NCI-H748 (cell line): Measurements from ENCODE around the gene HSPBP1.

Experiments
- DNase-seq: peaks from one replicate; lab custom pipeline; 2025; ENCODE audit not compliant: unreplicated experiment; lab: John Stamatoyannopoulos, UW

Gene HSPBP1

DNA sequence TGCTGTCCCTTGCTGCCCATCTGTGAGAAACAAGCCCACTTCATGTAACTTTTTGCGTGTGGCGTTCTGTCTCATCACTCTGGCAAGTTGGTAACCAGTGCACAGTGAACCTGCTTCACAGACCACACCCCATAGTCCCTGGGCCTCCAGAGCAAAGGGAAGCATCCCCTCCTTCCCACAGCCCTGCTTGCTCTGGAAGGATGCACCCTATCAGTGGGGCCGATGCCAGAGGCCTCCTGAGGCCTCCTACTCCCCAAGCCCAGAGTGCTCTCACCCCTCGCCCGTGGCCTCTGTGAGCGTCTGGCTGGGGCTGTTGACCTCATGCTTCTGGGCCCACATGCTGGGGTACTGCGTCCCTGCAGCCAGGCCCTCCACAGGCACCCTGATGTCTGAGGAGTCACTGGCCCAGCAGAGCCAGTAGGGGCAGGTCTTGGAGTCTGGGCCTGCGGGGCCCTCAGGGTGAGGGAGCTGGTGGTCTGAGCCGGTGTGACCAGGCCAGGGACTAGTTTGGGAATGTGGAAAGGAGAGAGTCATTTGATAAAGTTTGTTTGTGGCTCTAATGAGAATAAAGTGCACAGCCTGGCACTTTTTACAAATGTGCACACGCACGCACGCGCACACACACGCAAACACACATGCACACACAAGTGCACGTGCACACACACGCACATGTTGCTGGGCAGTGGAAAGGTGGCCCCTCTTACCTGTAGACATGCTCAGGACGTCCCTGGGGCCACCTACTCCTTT, 56.4 kb downstream of the HSPBP1 start:
- no peak for DNase-seq

DNA sequence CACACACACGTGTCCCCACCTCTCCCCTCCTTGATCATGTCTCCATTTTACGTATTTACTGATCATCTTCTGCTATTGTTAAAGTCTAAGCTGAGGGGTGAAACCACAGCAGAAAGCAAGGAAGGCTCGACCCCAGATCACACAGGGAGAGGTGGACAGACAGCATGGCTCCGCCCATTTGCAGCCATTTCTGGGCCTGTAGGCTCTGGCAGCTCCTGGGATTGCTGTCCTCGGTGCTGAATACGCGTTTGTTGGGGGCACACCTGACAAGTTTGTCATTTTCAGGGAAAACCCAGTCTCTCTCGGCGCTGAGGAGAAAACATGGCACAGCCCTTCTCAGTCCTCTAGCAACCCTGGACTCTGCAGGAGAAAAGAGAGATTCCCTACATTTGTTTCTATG, 59.4 kb downstream of the HSPBP1 start:
- no peak for DNase-seq

DNA sequence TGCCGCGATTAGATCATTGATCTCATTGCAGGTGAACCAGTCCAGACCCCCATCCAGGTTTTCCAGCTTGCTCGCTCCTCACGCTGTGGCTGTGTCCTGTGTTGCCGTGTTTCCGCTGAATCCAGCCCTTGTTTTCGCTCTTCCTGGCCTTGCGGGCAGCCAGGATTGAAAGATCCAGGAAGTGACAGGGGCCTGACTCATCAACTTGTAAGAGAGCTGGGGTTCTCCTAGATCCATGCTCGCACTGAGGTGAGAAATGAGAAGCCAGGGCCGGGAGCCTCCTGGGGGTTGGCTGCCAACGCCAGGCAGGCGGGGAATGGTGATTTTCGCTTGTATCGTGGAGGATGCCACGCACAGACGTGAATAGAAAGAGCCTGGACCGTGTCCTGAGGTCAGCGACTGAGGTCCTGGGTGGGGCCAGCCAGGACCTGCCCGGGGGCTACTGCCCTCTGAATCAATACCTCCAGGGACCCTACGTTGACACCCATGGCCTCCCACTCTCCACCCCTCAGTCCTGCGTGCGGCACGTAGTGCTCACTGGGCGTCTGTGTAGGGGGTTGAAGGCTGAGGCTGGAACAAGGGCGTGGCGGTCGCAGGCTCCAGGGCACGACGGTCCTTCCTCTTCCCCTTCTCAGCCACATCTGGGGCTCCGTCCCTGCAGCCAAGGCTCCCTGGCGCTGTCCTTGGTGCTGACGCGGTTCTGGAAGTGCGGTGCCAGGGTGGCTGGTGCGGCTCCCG, 63.3 kb downstream of the HSPBP1 start:
- DNase-seq: peak; percentile 51

DNA sequence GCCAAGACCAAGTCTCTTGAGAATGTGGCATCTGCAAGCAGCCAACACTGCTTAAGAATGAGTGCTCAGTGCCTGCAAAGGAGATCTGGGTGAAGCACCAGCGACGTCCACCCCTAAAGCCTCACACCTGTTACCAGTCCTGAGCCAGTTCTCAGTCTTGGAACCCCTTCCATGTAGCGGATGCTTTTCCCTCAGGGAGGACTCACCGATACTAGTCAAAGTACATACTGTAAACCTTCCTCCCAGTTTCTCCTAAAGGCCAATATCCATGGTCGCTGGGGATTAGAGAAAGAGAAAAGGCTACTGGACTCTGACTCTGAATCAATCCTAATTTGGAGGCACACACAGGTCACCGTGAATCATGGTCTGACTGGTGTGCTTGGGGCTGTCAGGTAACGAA, 66.4 kb downstream of the HSPBP1 start:
- DNase-seq: no peak

DNA sequence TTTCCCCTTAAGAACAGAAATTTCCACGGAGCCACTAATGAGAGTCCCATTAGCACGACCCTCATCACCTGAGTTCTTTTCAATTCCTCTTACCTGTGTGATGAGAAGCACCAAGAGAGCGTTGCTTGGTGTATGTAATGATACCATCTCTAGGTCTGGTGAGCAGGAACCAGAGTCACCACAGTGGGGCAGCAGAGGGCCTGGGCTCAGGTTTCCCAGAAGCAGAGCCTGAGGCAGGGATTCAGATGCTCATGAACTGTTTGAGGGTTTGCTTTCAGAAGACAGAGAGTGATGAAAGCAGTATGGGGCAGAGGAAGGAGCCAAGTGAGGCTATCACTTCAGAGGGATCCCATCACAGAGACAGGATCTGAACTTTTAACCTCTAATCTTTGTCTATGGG, 67.5 kb downstream of the HSPBP1 start:
- no peak for DNase-seq
